Left cardiac atrium (tissue), 4 donors: Measurements from ENCODE around the gene ETV5. TPM values are rescaled to one million over a fixed set of nuclear protein-coding genes. Genes with fewer than 3 reads are reported as not detected.

Source experiments
- ATAC-seq, 2 donors: fragments of 200-7000 bp; cut with Tn5 transposase; one replicate each; pipeline ENCODE4 v1.9.1; 2020; ENCODE audit warnings: mild to moderate bottlenecking in 2 of 2, moderate library complexity in 2 of 2
- DNase-seq: peaks from one replicate; pipeline ENCODE4 v3.0.0-alpha.2; 2020
- intact Hi-C, 2 donors: fragments of 100-400 bp; cut with DNase I; formaldehyde crosslinking; loops; one replicate each; pipeline versions ENCODE4 v1.14.1 to v1.15.1; 2022 to 2023
- total RNA-seq, 2 donors: library from RNA; stranded (reverse); fragmentation: NEBNext Ultra II Directional; extraction: Animal tissue kit (Norgen Biotek cat#: 25700); gene quantifications; one replicate each; pipeline ENCODE4 v1.2.1, GENCODE V29; 2021
- donor health status: DM: no; HTN: yes; CAD: no.
- donor health status: DM: no; HTN: yes; CAD: no; lungs with severe emphysema.
- donor health status: DM: yes; HTN: yes; CAD: no.
- donor health status: Dilated cardiomyopathy.

The ETV5 gene
- total RNA-seq, 2 donors from 2014 or later, result 12.5 to 24.0 TPM

DNA sequence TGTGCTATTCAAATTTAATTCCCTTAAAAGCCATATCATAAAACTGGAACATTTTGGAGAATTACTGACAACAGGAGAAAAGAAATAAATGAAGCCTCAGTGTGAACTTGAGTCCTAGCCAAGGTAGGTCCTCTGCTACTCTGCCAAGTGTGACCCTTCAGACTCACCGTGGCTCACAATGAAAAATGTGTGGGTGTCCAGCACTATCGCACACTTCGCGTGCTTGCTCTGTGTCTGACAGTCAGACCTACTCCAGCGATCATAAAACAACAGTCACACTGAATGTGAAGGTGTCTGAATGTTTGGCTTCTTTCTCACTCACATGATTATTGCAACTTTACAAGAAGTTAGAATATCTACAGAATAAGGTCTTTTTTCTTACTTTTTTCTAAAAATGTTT is 105.3 kb downstream of the ETV5 start:
- DNase-seq, result no peak
- no peak for ATAC-seq
- intact Hi-C loops, result loop anchor here in 1 of 2 donors (5.0 kb wide), 1 partner anchor 119 kb away; no protein-coding TSS in a partner anchor

DNA sequence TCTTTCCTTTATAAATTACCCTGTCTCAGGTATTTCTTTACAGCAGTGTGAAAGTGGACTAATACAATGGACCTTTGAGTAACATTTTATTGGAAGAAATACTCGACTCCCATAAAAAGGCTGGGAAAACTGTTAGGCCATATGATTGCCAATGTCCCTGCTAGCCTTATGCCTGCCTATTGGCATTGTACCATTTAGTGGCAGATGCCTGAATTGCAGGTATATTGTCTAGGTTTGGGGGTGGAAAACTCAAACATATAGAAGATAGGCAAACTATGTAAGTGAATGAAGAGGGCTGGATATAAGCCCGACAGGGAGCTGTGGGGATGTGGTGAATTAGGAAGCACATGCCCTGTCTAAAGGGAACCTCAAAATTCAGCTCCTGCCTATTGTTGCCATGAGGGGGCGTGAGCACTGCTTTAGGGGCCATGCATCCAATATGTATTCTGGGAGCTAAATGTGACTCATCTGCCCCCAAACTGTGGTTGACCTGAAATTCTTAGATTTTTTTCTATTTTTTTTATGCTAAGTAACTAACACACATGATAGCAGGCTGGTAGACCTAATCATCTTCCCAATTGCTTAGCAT is 105.9 kb downstream of the ETV5 start:
- ATAC-seq (no peak), DNase-seq (no peak)
- intact Hi-C loops, result loop anchor here in 1 of 2 donors (5.0 kb wide), 1 partner anchor 119 kb away; no protein-coding TSS in a partner anchor

DNA sequence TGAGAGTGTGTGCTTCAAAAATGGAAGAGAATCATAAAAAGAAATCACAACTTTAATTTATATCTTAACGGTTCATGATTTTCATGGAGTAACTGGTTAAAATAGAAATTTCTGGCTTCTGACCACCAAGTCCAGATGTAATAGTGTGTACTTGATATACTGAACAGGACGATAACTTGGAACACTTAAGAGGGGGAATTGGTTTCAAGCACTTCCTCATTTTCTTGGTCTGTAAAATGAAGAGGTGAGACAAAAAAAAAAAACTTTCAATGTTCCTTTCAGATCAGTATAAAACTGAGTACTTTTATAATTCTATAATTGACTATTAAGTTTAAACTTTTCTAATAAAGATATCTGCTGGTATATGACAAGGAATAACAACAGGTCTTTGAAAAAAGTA is 107.0 kb downstream of the ETV5 start:
- DNase-seq (no peak), ATAC-seq (no peak)
- intact Hi-C loops, result loop anchor here in 1 of 2 donors (5.0 kb wide), 1 partner anchor 120 kb away; no protein-coding TSS in a partner anchor

DNA sequence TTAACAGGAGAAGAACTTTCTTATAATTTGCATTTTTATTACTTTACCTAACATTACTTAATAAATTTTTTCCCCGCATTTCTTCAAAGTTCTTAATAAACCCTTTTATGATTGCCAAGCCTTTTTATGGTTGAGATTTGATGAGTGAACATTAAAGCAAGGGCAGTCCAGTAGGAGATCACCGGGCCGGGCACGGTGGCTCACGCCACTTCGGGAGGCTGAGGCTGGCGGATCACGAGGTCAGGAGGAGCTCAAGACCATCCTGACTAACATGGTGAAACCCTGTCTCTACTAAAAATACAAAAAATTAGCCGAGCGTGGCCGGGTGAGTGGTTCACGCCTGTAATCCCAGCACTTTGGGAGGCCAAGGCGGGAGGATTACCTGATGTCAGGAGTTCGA is 109.7 kb downstream of the ETV5 start:
- DNase-seq (no peak), ATAC-seq (no peak)
- intact Hi-C loops, result no loop called here

DNA sequence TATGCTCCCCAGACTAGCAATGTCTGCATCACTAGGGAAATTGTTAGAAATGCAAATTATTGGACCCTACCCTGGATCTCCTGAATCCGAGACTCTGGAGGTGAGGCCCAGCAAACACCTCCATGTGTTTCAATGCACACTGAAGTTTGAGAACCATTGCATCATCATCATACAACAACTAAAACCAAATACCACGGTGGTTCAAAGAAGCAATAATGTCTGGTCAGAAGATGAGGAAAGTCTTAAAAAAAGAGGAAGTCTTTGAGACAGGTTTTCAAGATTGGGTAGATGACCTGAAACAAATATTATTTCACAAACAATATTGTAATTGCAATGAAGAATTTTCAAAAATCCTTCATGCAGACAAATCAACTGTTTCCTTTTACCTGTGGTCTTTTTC is 110.8 kb downstream of the ETV5 start:
- ATAC-seq (no peak), DNase-seq (no peak)
- intact Hi-C loops, result no loop called here

DNA sequence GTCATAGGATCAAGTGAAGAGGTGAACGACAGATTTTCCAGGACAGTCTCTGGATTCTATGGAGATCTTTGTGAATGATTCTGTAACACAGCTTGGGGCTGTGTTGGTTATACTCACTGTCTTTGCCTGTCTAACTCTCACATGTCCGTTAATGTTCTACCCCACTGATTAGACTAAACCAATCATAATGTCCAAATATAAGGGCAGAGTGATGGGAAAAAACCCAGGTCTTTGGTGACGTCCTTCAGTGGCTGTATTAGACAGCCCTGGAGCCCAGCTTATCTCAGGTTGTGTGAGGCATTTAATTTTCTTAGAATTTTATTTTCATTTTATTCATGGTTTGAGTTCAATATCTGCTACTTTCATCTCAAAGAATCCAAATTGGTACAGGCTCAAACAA is 111.8 kb downstream of the ETV5 start:
- ATAC-seq (no peak), DNase-seq (no peak)
- intact Hi-C loops, result no loop called here

Other genes starting within 250 kb of the ETV5 start
- 10 to 100 TPM; 56.3 to 71.8 TPM for gene TRA2B, start 171.1 kb downstream of the ETV5 start, total RNA-seq